H9 (cell line): ENCODE results near the gene LPP. TPM values are rescaled to one million over a fixed set of nuclear protein-coding genes. Genes with fewer than 3 reads are reported as not detected.

Experiments used
- DNase-seq: peaks from one replicate; pipeline ENCODE4 v3.0.0-alpha.2; 2017
- H2AFZ ChIP-seq: one replicate; pipeline ENCODE4 v1.6.1; 2013; ENCODE audit warnings: mild to moderate bottlenecking, low read length, control low read depth, moderate library complexity
- H2AK5ac ChIP-seq: 2 replicates; pipeline ENCODE4 v1.6.1; 2013; ENCODE audit warnings: low read length, control low read depth, mixed read lengths; ENCODE audit not compliant: insufficient read length
- H2BK120ac ChIP-seq: one replicate; pipeline ENCODE4 v1.6.1; 2013; ENCODE audit warnings: low read depth, mild to moderate bottlenecking, low read length, control low read depth, inconsistent platforms; ENCODE audit not compliant: poor library complexity, severe bottlenecking
- H2BK12ac ChIP-seq: 2 replicates; pipeline ENCODE4 v1.6.1; 2013; ENCODE audit warnings: low read length, control low read depth, mixed read lengths, low read depth; ENCODE audit not compliant: insufficient read length
- H2BK15ac ChIP-seq: 2 replicates; pipeline ENCODE4 v1.6.1; 2013; ENCODE audit warnings: low read depth, low read length, control low read depth
- H2BK20ac ChIP-seq: one replicate; pipeline ENCODE4 v1.6.1; 2013; ENCODE audit warnings: low read depth, mild to moderate bottlenecking, low read length, control low read depth, inconsistent platforms; ENCODE audit not compliant: poor library complexity, severe bottlenecking
- H2BK5ac ChIP-seq: 2 replicates; pipeline ENCODE4 v1.6.1; 2013; ENCODE audit warnings: low read length, control low read depth, mixed read lengths; ENCODE audit not compliant: insufficient read length
- H3K14ac ChIP-seq: 2 replicates; pipeline ENCODE4 v1.6.1; 2013; ENCODE audit warnings: low read length, control low read depth; ENCODE audit not compliant: insufficient read depth
- H3K18ac ChIP-seq: 2 replicates; pipeline ENCODE4 v1.6.1; 2013; ENCODE audit warnings: low read depth, mild to moderate bottlenecking, mixed read lengths, low read length, control low read depth; ENCODE audit not compliant: insufficient read length
- H3K23ac ChIP-seq: 2 replicates; pipeline ENCODE4 v1.6.1; 2013; ENCODE audit warnings: low read length, control low read depth, mixed read lengths, low read depth; ENCODE audit not compliant: insufficient read length
- H3K23me2 ChIP-seq: 2 replicates; pipeline ENCODE4 v1.6.1; 2013; ENCODE audit warnings: low read depth, mild to moderate bottlenecking, mixed read lengths, low read length, control low read depth; ENCODE audit not compliant: insufficient read length, poor library complexity, severe bottlenecking
- H3K27ac ChIP-seq: 2 replicates; pipeline ENCODE4 v1.5.1; 2013; ENCODE audit warnings: low read length, control low read depth, mixed read lengths, low read depth; ENCODE audit not compliant: insufficient read length
- H3K27me3 ChIP-seq: 2 replicates; pipeline ENCODE4 v1.6.1; 2013; ENCODE audit warnings: low read length, control low read depth, inconsistent platforms; ENCODE audit not compliant: insufficient read depth
- H3K4ac ChIP-seq: 2 replicates; pipeline ENCODE4 v1.6.1; 2013; ENCODE audit warnings: low read depth, mild to moderate bottlenecking, control low read depth, inconsistent platforms, low read length, moderate library complexity
- H3K4me1 ChIP-seq: 2 replicates; pipeline ENCODE4 v1.6.1; 2013; ENCODE audit warnings: low read length, control low read depth, inconsistent platforms; ENCODE audit not compliant: insufficient read depth
- H3K4me2 ChIP-seq: 2 replicates; pipeline ENCODE4 v1.6.1; 2013; ENCODE audit warnings: low read length, control low read depth, mixed read lengths; ENCODE audit not compliant: insufficient read length, insufficient read depth
- H3K56ac ChIP-seq: 2 replicates; pipeline ENCODE4 v1.6.1; 2013; ENCODE audit warnings: low read depth, mild to moderate bottlenecking, mixed read lengths, low read length, control low read depth; ENCODE audit not compliant: insufficient read length
- H3K79me1 ChIP-seq: 2 replicates; pipeline ENCODE4 v1.6.1; 2013; ENCODE audit warnings: low read depth, mild to moderate bottlenecking, moderate library complexity, low read length, control low read depth, inconsistent platforms; ENCODE audit not compliant: insufficient read depth, poor library complexity, severe bottlenecking
- H3K79me2 ChIP-seq: 2 replicates; pipeline ENCODE4 v1.6.1; 2013; ENCODE audit warnings: low read length, control low read depth, inconsistent platforms; ENCODE audit not compliant: insufficient read depth
- H3K9ac ChIP-seq: 2 replicates; pipeline ENCODE4 v1.6.1; 2013; ENCODE audit warnings: low read length, control low read depth, mixed read lengths; ENCODE audit not compliant: insufficient read length; ENCODE audit errors: extremely low read depth
- H3K9me3 ChIP-seq: one replicate; pipeline ENCODE4 v1.6.1; 2013; ENCODE audit warnings: low read depth, low read length, inconsistent platforms; ENCODE audit not compliant: control insufficient read depth
- H3T11ph ChIP-seq: one replicate; pipeline ENCODE4 v1.6.1; 2013; ENCODE audit warnings: mild to moderate bottlenecking, low read length, control low read depth, inconsistent platforms
- H4K20me1 ChIP-seq: one replicate; pipeline ENCODE4 v1.6.1; 2013; ENCODE audit not compliant: control insufficient read depth, insufficient read length, insufficient read depth
- H4K5ac ChIP-seq: 2 replicates; pipeline ENCODE4 v1.6.1; 2013; ENCODE audit warnings: low read depth, mild to moderate bottlenecking, mixed read lengths, low read length, control low read depth; ENCODE audit not compliant: insufficient read length
- H4K8ac ChIP-seq: replicated peaks from 2 replicates; pipeline ENCODE4 v1.6.1; 2013; ENCODE audit warnings: low read length, control low read depth, mixed read lengths, low read depth; ENCODE audit not compliant: insufficient read length
- H4K91ac ChIP-seq: 2 replicates; pipeline ENCODE4 v1.6.1; 2013; ENCODE audit warnings: low read depth, mild to moderate bottlenecking, moderate library complexity, mixed read lengths, low read length, control low read depth; ENCODE audit not compliant: insufficient read length
- H3K27ac Mint-ChIP-seq, 3 experiments: 2 replicates in 2 of 3; 3 replicates in 1 of 3; pipeline ENCODE4 v1.8.0; 2020 to 2021; ENCODE audit warnings: mixed read lengths in 3 of 3, mild to moderate bottlenecking in 1 of 3, moderate library complexity in 1 of 3
- H3K27me3 Mint-ChIP-seq: 2 replicates; pipeline ENCODE4 v1.8.0; 2021; ENCODE audit warnings: low read depth, mild to moderate bottlenecking, moderate library complexity, mixed read lengths
- H3K36me3 Mint-ChIP-seq, 3 experiments: 2 replicates in 2 of 3; 3 replicates in 1 of 3; pipeline ENCODE4 v1.8.0; 2020 to 2021; ENCODE audit warnings: low read depth in 3 of 3, mixed read lengths in 3 of 3; ENCODE audit not compliant: insufficient read depth in 1 of 3
- H3K4me1 Mint-ChIP-seq, 2 experiments: 2 replicates each; pipeline ENCODE4 v1.8.0; 2020; ENCODE audit warnings: mixed read lengths in 2 of 2
- H3K4me3 Mint-ChIP-seq, 2 experiments: 2 replicates in 1 of 2; 3 replicates in 1 of 2; pipeline ENCODE4 v1.8.0; 2020 to 2021; ENCODE audit warnings: mild to moderate bottlenecking in 2 of 2, mixed read lengths in 2 of 2, moderate library complexity in 1 of 2
- H3K9me3 Mint-ChIP-seq, 2 experiments: 2 replicates in 1 of 2; 3 replicates in 1 of 2; pipeline ENCODE4 v1.8.0; 2020; ENCODE audit warnings: mild to moderate bottlenecking in 2 of 2, mixed read lengths in 2 of 2, moderate library complexity in 1 of 2
- WGBS: extraction: QIAGEN DNeasy Blood & Tissue Kit; methylation state at CpG from one replicate; pipeline ENCODE4 v1.1.7; 2013; ENCODE audit warnings: missing lambda C conversion rate, low lambda C conversion rate, mixed read lengths; ENCODE audit not compliant: insufficient read length; ENCODE audit errors: extremely low coverage; 5-methylcytosine and 5-hydroxymethylcytosine counted together
- total RNA-seq: library from RNA; stranded (reverse); gene quantifications from 2 replicates; pipeline ENCODE4 v1.2.1, GENCODE V29; 2021
- TF ChIP-seq, protein P1 (sequence below): fragments of 200-600 bp; sonication (generic); conservative IDR thresholded peaks from 3 replicates; pipeline ENCODE4 v1.8.0; 2021; ENCODE audit warnings: antibody characterized with exemption, mild to moderate bottlenecking

Gene LPP
- total RNA-seq, 1 experiment from 2014 or later, result 64.6 TPM

DNA sequence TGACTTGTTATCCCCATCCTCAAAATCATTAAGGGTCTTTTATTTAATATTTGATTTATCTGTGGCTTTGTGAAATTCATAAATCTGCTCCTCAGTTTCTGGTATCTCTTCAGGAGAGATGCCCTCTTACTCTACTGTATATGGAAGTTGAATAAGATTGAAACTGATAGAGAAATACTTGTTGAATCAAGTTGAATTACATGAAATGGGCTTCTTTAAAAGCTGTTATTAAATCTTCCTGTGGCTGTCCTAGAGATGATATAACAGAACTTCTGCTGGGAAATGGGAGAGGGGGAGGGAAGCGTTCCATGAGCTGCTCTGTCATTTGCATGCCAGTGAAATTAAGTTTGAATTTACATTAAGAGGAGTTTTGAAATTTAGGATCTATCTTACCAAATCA, 523.4 kb downstream of the LPP start:
- H2BK12ac ChIP-seq, result no peak overlapping the region
- H2BK15ac ChIP-seq, result no peak overlapping the region
- no peak overlapping the region for H3K56ac ChIP-seq
- H3K18ac ChIP-seq, result no peak overlapping the region
- H3K79me1 ChIP-seq, result no peaks in the 10 kb centered on the region
- H3K79me2 ChIP-seq, result no peaks in the 10 kb centered on the region
- no peak overlapping the region for H3K4me3 Mint-ChIP-seq
- H4K8ac ChIP-seq, result no peak overlapping the region
- no peaks in the 10 kb centered on the region for H4K20me1 ChIP-seq
- no peak overlapping the region for H3K14ac ChIP-seq
- H2BK5ac ChIP-seq, result no peak overlapping the region
- H2AK5ac ChIP-seq, result no peak overlapping the region
- peaks cover 2% of the 10 kb centered on the region; the same call in 1 of the 2 replicates for H3K4me1 ChIP-seq
- H4K91ac ChIP-seq, result no peak overlapping the region
- no peaks in the 10 kb centered on the region for H3K23me2 ChIP-seq
- H3K4me2 ChIP-seq, result no peak overlapping the region
- H3K27me3 Mint-ChIP-seq, result no peaks in the 10 kb centered on the region
- H4K5ac ChIP-seq, result no peak overlapping the region
- H3K23ac ChIP-seq, result no peak overlapping the region
- whole genome bisulfite sequencing, result no CpG with 5 or more reads among the region's 1 CpG
- no peak for DNase-seq
- no peak overlapping the region for H3K9ac ChIP-seq
- H2AFZ ChIP-seq, result no peak overlapping the region
- no peak overlapping the region for H3K27ac Mint-ChIP-seq
- peaks cover 0 to 4% of the 10 kb centered on the region in 2 experiments; a peak in 1 of 5 replicates for H3K9me3 Mint-ChIP-seq
- no peak overlapping the region for H3K4ac ChIP-seq
- H3K9me3 ChIP-seq, result no peaks in the 10 kb centered on the region
- H3T11ph ChIP-seq, result no peak overlapping the region
- no peaks in the 10 kb centered on the region for H3K27me3 ChIP-seq
- peaks cover 24 to 25% of the 10 kb centered on the region in 2 experiments for H3K4me1 Mint-ChIP-seq
- H3K36me3 Mint-ChIP-seq, result peaks cover 0 to 2% (median 0%) of the 10 kb centered on the region in 3 experiments; a peak in 2 of 7 replicates
- no peak overlapping the region for H3K27ac ChIP-seq
- no peak overlapping the region for H2BK120ac ChIP-seq
- TF ChIP-seq, protein P1, sequence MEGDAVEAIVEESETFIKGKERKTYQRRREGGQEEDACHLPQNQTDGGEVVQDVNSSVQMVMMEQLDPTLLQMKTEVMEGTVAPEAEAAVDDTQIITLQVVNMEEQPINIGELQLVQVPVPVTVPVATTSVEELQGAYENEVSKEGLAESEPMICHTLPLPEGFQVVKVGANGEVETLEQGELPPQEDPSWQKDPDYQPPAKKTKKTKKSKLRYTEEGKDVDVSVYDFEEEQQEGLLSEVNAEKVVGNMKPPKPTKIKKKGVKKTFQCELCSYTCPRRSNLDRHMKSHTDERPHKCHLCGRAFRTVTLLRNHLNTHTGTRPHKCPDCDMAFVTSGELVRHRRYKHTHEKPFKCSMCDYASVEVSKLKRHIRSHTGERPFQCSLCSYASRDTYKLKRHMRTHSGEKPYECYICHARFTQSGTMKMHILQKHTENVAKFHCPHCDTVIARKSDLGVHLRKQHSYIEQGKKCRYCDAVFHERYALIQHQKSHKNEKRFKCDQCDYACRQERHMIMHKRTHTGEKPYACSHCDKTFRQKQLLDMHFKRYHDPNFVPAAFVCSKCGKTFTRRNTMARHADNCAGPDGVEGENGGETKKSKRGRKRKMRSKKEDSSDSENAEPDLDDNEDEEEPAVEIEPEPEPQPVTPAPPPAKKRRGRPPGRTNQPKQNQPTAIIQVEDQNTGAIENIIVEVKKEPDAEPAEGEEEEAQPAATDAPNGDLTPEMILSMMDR, result no peak
- no peak overlapping the region for H2BK20ac ChIP-seq
